Inflammatory macrophage treated with lipopolysaccharide for 1 hour (primary cell): ENCODE measurements around the gene HRH2.
"Not testable (repeated sequence)": the region's sequence is repeated elsewhere in the genome, so short reads cannot be mapped to it uniquely, and the experiment has no call there.

Experiments used
- DNase-seq, 2 donors: peaks; one replicate each; pipeline ENCODE4 v3.0.0-alpha.2; 2020 to 2022

Gene HRH2

GRCh38 chr5:175649967-175650366, 7.9 kb upstream of the HRH2 start:
- no peak for DNase-seq

- not testable (repeated sequence) for DNase-seq
Observed at GRCh38 chr5:175650430-175651205, 7.3 kb upstream of the HRH2 start.

GRCh38 chr5:175652741-175653663, 4.9 kb upstream of the HRH2 start:
- DNase-seq: peak; percentile 55 to 56

DNA sequence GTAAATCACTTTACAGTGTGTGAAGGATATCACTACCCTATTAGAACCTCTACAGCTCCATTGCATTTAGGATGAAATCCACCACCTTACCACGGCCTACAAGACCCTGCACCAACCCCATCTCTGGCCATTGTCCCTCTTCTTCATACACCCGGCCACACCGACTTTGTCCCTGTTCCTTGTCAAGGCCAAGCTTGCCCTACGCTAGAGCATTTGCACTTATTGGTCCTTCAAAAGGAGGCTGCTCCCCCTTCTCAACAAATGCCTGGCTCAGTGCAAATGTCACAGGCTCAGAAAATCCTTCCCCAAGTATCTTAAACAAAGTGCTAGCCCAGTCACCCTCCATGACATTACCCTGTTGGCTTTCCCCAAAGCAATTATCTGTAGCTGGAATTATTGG, 4.1 kb upstream of the HRH2 start:
- DNase-seq: no peak

- DNase-seq: no peak
Observed at GRCh38 chr5:175654339-175654738, 3.5 kb upstream of the HRH2 start.

- no peak for DNase-seq
Observed at GRCh38 chr5:175654807-175655206, 3.1 kb upstream of the HRH2 start.

DNA sequence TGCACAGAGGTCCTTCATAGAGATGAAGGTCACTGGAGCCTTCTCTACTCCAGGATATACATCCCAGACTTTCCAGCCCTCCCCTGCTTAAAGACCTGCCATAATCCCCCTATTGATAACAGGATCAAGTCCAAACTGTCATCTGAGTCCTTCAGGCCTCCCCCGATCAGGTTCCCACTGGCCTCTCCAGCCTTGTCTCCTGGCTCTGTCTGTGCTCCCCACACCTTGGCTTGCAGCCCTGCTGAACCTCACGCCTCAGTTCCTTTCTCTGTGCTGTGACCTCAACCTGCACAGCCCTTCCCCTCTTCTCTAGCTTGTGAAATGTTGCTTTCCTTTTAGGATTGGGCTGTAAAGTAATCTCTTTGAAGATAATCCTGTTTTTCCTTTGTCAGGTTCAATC, 2.5 kb upstream of the HRH2 start:
- no peak for DNase-seq

DNA sequence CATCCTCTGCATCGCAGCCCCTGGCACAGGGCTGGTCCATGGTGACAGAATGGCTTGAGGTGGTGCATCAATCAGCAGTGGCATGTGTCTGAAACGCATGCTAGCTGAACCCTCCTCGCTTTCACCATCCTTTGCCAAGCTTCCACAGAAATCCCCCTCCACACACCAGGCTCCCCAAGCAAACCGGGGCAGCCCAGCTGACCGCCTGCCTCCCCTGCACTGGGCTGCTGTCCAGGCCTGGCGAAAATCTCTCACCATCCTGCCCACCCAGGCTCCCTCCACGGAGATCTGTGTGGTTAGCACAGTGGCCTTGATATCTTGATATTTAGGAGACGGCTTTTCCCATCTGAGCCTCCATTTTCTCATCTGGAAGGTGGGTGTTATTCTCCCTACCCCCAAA, 905 bp upstream of the HRH2 start:
- DNase-seq: no peak

- DNase-seq: peak; percentile 45 to 58
Observed at GRCh38 chr5:175658299-175659145, 651 bp downstream of the HRH2 start.

- no peak for DNase-seq
Observed at GRCh38 chr5:175659546-175660253, 1.8 kb downstream of the HRH2 start.

GRCh38 chr5:175663186-175664184, 5.6 kb downstream of the HRH2 start:
- no peak for DNase-seq

GRCh38 chr5:175664723-175665122, 6.9 kb downstream of the HRH2 start:
- DNase-seq: no peak

GRCh38 chr5:175666216-175666615, 8.3 kb downstream of the HRH2 start:
- no peak for DNase-seq

DNA sequence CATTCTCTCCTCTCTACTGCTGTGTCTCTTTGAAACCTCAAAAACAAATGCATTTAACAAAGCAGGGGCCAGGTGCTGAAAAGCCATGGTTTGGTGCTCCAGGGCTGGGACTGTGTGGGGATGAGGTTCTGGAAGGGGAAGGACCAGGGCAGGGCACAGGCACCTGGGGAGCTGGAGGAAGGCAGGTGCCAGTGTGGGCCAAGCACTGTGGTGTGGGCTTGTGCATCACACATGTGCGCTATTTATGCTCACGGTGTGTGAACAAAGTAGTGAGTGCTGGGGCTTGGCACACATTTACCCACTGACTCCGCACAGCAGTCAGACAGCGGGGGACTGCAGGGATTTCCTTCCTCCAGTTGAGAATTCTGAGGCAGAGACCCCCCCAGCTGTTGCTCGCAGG, 10.1 kb downstream of the HRH2 start:
- no peak for DNase-seq

DNA sequence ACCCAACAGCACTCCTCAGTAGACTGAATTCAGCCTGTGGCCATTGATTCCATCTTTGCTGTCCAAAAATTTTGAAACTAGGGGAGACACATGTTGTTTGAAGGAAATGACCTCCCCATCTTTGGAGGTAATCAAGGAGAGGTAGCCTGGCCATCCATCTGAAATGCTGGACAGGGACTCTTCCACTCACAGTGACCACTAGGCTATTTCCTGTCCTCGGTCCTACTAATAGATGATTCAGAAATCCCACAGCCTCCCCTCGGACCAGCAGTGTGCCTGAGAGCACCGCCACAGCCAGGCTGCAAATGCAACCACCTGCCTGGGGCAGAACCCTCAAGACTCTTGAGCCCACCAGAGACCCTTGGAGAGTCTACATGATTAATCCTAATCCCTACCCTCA, 12.5 kb downstream of the HRH2 start:
- no peak for DNase-seq

DNA sequence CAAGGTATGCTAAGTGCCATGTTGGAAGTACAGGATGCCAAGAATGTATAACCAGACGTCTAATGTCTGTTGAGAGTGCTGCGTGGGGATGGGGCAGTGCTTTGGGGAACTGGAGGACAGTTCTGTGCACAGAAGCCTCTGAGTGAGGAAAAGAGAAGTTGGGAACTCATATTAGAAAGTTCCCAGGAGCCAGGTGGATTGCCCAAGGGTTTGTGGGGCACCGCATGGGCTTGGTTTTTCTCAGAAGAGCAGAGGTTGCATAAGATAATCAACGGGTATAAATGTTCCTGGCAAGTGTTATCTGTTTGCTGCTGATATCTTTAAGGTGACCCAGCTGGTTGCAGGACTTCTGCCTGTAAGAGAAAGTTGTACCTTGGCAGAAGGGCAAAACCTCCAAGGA, 13.1 kb downstream of the HRH2 start:
- peak; percentile 70 to 72 for DNase-seq

GRCh38 chr5:175672976-175673648, 15.2 kb downstream of the HRH2 start:
- DNase-seq: no peak

- DNase-seq: peak; percentile 59 to 62
Observed at GRCh38 chr5:175674731-175675346, 17.0 kb downstream of the HRH2 start.

DNA sequence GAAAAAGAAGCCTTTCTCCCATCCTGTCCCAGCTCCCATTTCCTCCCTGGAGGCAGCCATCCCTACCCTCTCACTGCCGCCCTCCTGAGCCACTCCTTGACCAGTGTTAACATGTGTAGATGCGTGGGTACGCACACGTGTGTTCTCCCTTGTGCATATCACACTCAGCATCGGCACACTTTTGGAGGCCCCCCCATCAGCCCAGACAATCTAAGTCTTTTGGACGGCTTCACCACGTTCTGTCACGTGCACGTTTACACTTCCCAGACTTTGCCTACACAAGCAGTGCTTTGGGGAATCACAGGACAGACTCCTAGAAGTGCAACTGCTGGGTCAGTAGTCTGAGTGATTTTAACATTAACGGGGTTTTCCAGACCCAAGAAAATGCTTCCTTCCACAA, 18.0 kb downstream of the HRH2 start:
- DNase-seq: no peak

GRCh38 chr5:175677571-175677970, 19.7 kb downstream of the HRH2 start:
- DNase-seq: no peak
